GM06990 (cell line): ENCODE measurements around the gene SST.

ENCODE experiments used
- DNase-seq: peaks from one replicate; pipeline ENCODE4 v3.0.0-alpha.2; 2011; ENCODE audit not compliant: insufficient read length; ENCODE audit errors: extremely low read depth
- H3K27me3 ChIP-seq: replicated peaks from 2 replicates; pipeline ENCODE4 v1.6.0; 2011; ENCODE audit warnings: low read length; ENCODE audit not compliant: control insufficient read depth, insufficient read depth
- H3K36me3 ChIP-seq: 2 replicates; pipeline ENCODE4 v1.5.1; 2011; ENCODE audit warnings: low read length; ENCODE audit not compliant: control insufficient read depth, insufficient read depth
- H3K4me3 ChIP-seq: replicated peaks from 2 replicates; pipeline ENCODE4 v1.5.1; 2011; ENCODE audit warnings: low read depth, mild to moderate bottlenecking, control low read depth, low read length
- CTCF ChIP-seq: IDR thresholded peaks from 2 replicates; pipeline ENCODE4 v1.5.1; 2011; ENCODE audit warnings: low read length, control low read depth, mild to moderate bottlenecking, inconsistent platforms; ENCODE audit not compliant: insufficient read depth, poor library complexity, severe bottlenecking

Gene SST

GRCh38 chr3:187700249-187700648 is 30.1 kb upstream of the SST start:
- DNase-seq, result no peak
- H3K36me3 ChIP-seq, result no peaks in the 10 kb centered on the region
- H3K4me3 ChIP-seq, result no peak overlapping the region
- no peaks in the 10 kb centered on the region for H3K27me3 ChIP-seq
- TF ChIP-seq CTCF, result no peak

GRCh38 chr3:187698499-187699399 is 28.6 kb upstream of the SST start:
- Histone ChIP-seq H3K27me3 (no peaks in the 10 kb centered on the region), H3K36me3 (no peaks in the 10 kb centered on the region), H3K4me3 (no peak overlapping the region)
- no peak for DNase-seq
- TF ChIP-seq CTCF, result no peak

- no peaks in the 10 kb centered on the region for H3K27me3 ChIP-seq
- H3K36me3 ChIP-seq, result no peaks in the 10 kb centered on the region
- DNase-seq, result no peak
- no peak overlapping the region for H3K4me3 ChIP-seq
- TF ChIP-seq CTCF, result no peak
Observed at GRCh38 chr3:187696021-187696420, 25.8 kb upstream of the SST start.

GRCh38 chr3:187695449-187695848 is 25.3 kb upstream of the SST start:
- no peak overlapping the region for H3K4me3 ChIP-seq
- no peaks in the 10 kb centered on the region for H3K36me3 ChIP-seq
- no peak for DNase-seq
- no peak for TF ChIP-seq CTCF
- H3K27me3 ChIP-seq, result no peaks in the 10 kb centered on the region

- TF ChIP-seq CTCF, result no peak
- H3K27me3 ChIP-seq, result no peaks in the 10 kb centered on the region
- H3K36me3 ChIP-seq, result no peaks in the 10 kb centered on the region
- DNase-seq, result no peak
- no peak overlapping the region for H3K4me3 ChIP-seq
Observed at GRCh38 chr3:187694801-187695200, 24.6 kb upstream of the SST start.
